ENCODE results near the gene ZSCAN10.
"Not testable (repeated sequence)": the region's sequence is repeated elsewhere in the genome, so short reads cannot be mapped to it uniquely, and the experiment has no call there.

The ZSCAN10 gene

DNA sequence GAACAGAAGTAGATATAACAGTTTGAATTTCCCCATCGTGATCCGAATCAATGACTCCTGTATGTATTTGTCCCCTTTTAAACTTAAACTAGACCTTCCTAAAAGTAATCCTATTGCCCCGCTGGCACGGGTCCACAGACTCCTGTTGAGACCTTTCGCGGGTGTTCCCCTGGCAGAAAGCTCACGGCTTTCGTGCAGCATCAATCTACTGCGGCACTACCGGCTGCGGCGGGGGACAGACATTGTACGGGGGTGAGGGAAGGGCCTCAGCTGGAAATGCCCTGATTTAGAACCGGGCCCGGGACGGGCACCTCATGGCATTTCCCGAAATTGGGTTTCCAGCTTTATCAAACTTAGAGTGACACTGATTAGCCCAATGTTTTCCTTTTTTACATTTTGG is 19.1 kb downstream of the ZSCAN10 start:
- H3K27ac ChIP-seq (replicated peaks), result no peak overlapping the region
- H3K4me3 ChIP-seq (replicated peaks; ENCODE audit: insufficient read depth, low read length), result no peak overlapping the region
- no peak for DNase-seq (ENCODE audit: low read depth in 1 of 2, low spot score in 1 of 2)
- no peaks in the 10 kb centered on the region for H3K27me3 ChIP-seq (ENCODE audit: insufficient read depth, poor library complexity, severe bottlenecking)
- TF ChIP-seq SPI1 (IDR thresholded peaks at IDR 0.05; ENCODE audit: borderline replicate concordance, low read depth), result no peak
- TF ChIP-seq, protein P1, sequence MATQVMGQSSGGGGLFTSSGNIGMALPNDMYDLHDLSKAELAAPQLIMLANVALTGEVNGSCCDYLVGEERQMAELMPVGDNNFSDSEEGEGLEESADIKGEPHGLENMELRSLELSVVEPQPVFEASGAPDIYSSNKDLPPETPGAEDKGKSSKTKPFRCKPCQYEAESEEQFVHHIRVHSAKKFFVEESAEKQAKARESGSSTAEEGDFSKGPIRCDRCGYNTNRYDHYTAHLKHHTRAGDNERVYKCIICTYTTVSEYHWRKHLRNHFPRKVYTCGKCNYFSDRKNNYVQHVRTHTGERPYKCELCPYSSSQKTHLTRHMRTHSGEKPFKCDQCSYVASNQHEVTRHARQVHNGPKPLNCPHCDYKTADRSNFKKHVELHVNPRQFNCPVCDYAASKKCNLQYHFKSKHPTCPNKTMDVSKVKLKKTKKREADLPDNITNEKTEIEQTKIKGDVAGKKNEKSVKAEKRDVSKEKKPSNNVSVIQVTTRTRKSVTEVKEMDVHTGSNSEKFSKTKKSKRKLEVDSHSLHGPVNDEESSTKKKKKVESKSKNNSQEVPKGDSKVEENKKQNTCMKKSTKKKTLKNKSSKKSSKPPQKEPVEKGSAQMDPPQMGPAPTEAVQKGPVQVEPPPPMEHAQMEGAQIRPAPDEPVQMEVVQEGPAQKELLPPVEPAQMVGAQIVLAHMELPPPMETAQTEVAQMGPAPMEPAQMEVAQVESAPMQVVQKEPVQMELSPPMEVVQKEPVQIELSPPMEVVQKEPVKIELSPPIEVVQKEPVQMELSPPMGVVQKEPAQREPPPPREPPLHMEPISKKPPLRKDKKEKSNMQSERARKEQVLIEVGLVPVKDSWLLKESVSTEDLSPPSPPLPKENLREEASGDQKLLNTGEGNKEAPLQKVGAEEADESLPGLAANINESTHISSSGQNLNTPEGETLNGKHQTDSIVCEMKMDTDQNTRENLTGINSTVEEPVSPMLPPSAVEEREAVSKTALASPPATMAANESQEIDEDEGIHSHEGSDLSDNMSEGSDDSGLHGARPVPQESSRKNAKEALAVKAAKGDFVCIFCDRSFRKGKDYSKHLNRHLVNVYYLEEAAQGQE (IDR thresholded peaks at IDR 0.05; ENCODE audit: insufficient replicate concordance, low read depth), result no peak
- TF ChIP-seq POLR2AphosphoS5 (IDR thresholded peaks at IDR 0.05; ENCODE audit: low read depth), result no peak
- no peak for TF ChIP-seq CTCF (IDR thresholded peaks at IDR 0.05; ENCODE audit: insufficient read depth, low read length)
- no peak for TF ChIP-seq GABPA (IDR thresholded peaks at IDR 0.05; ENCODE audit: low read depth)

- DNase-seq (ENCODE audit: low read depth in 1 of 2, low spot score in 1 of 2), result no peak
- peak overlapping the region; percentile 41 for H3K27ac ChIP-seq (replicated peaks)
- TF ChIP-seq CTCF (IDR thresholded peaks at IDR 0.05; ENCODE audit: insufficient read depth, low read length), result no peak
- TF ChIP-seq, protein P1 (IDR thresholded peaks at IDR 0.05; ENCODE audit: insufficient replicate concordance, low read depth), result no peak
- no peak for TF ChIP-seq GABPA (IDR thresholded peaks at IDR 0.05; ENCODE audit: low read depth)
- TF ChIP-seq SPI1 (IDR thresholded peaks at IDR 0.05; ENCODE audit: borderline replicate concordance, low read depth), result no peak
- no peak for TF ChIP-seq POLR2AphosphoS5 (IDR thresholded peaks at IDR 0.05; ENCODE audit: low read depth)
- no peak overlapping the region for H3K4me3 ChIP-seq (replicated peaks; ENCODE audit: insufficient read depth, low read length)
- no peaks in the 10 kb centered on the region for H3K27me3 ChIP-seq (ENCODE audit: insufficient read depth, poor library complexity, severe bottlenecking)
These were observed 22.5 kb downstream of the ZSCAN10 start for GRCh38 chr16:3076577-3076976.

- not testable (repeated sequence) for H3K4me3 ChIP-seq (replicated peaks; ENCODE audit: insufficient read depth, low read length); DNase-seq (ENCODE audit: low read depth in 1 of 2, low spot score in 1 of 2); H3K27me3 ChIP-seq (ENCODE audit: insufficient read depth, poor library complexity, severe bottlenecking)
- H3K27ac ChIP-seq (replicated peaks), result peak overlapping the region; percentile 41; the same call in 1 of the 2 replicates
These were observed 23.1 kb downstream of the ZSCAN10 start for GRCh38 chr16:3075946-3076345.

DNA sequence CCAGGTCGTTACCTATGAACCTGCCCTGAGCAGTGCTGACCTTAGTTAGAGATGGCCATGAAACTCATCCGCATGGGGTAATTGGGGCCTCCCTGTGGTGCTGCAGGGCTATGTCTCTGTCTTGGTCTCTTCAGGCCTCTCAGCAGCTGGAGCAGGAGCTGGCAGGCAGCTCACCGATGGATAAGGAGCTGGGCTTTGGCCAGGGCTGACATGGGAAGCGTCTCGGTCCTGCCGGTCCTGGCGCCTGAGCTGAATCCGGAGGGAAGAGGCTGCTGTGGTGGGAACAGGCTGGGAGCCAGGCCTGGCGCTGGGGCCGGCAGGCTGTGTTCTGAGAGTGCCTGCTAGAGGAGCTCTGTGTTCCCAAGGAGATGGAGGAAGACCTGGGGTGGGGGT is 23.6 kb downstream of the ZSCAN10 start:
- no peaks in the 10 kb centered on the region for H3K27me3 ChIP-seq (ENCODE audit: insufficient read depth, poor library complexity, severe bottlenecking)
- H3K27ac ChIP-seq (replicated peaks), result peak overlapping the region; percentile 50
- DNase-seq (ENCODE audit: low read depth in 1 of 2, low spot score in 1 of 2), result no peak
- H3K4me3 ChIP-seq (replicated peaks; ENCODE audit: insufficient read depth, low read length), result no peak overlapping the region
- TF ChIP-seq, protein P1 (IDR thresholded peaks at IDR 0.05; ENCODE audit: insufficient replicate concordance, low read depth), result no peak
- TF ChIP-seq CTCF (IDR thresholded peaks at IDR 0.05; ENCODE audit: insufficient read depth, low read length), result no peak
- TF ChIP-seq GABPA (IDR thresholded peaks at IDR 0.05; ENCODE audit: low read depth), result no peak
- TF ChIP-seq SPI1 (IDR thresholded peaks at IDR 0.05; ENCODE audit: borderline replicate concordance, low read depth), result no peak
- TF ChIP-seq POLR2AphosphoS5 (IDR thresholded peaks at IDR 0.05; ENCODE audit: low read depth), result no peak
